Trophoblast cell (in vitro differentiated cells and primary cell): ENCODE measurements around the gene EXOSC7.

ENCODE experiments used
- DNase-seq, 2 donors: peaks; one replicate each; pipeline ENCODE4 v3.0.0-alpha.2; 2016
- H2AFZ ChIP-seq: 2 replicates; pipeline ENCODE4 v1.6.1; 2013; ENCODE audit warnings: low read length, moderate library complexity, mild to moderate bottlenecking; ENCODE audit not compliant: insufficient read depth, poor library complexity
- H2AK5ac ChIP-seq: 2 replicates; pipeline ENCODE4 v1.6.1; 2013; ENCODE audit warnings: mild to moderate bottlenecking, low read length
- H2BK120ac ChIP-seq: 2 replicates; pipeline ENCODE4 v1.6.1; 2013; ENCODE audit warnings: low read length, mild to moderate bottlenecking, moderate library complexity; ENCODE audit not compliant: insufficient read depth, poor library complexity
- H2BK12ac ChIP-seq: 2 replicates; pipeline ENCODE4 v1.6.1; 2013; ENCODE audit warnings: mild to moderate bottlenecking, low read length, moderate library complexity
- H2BK5ac ChIP-seq: 2 replicates; pipeline ENCODE4 v1.6.1; 2013; ENCODE audit warnings: low read length, low read depth, moderate library complexity, mild to moderate bottlenecking; ENCODE audit not compliant: poor library complexity
- H3K14ac ChIP-seq: 2 replicates; pipeline ENCODE4 v1.6.1; 2013; ENCODE audit warnings: mild to moderate bottlenecking, low read length
- H3K18ac ChIP-seq: 2 replicates; pipeline ENCODE4 v1.6.1; 2013; ENCODE audit warnings: mild to moderate bottlenecking, low read length
- H3K23ac ChIP-seq: 2 replicates; pipeline ENCODE4 v1.6.1; 2013; ENCODE audit warnings: low read length
- H3K27ac ChIP-seq: 2 replicates; pipeline ENCODE4 v1.5.1; 2013; ENCODE audit warnings: low read depth, mild to moderate bottlenecking, inconsistent platforms, low read length, moderate library complexity
- H3K27me3 ChIP-seq: 2 replicates; pipeline ENCODE4 v1.6.1; 2013; ENCODE audit warnings: inconsistent platforms, mild to moderate bottlenecking, low read length, moderate library complexity; ENCODE audit not compliant: insufficient read depth
- H3K36me3 ChIP-seq, 2 experiments: 1 replicate in 1 of 2; 2 replicates in 1 of 2; pipeline ENCODE4 v1.6.1; 2013; ENCODE audit warnings: low read length in 2 of 2, mild to moderate bottlenecking in 2 of 2, moderate library complexity in 1 of 2; ENCODE audit not compliant: insufficient read depth in 2 of 2, control insufficient read depth in 1 of 2
- H3K4ac ChIP-seq: 2 replicates; pipeline ENCODE4 v1.6.1; 2013; ENCODE audit warnings: low read depth, mild to moderate bottlenecking, low read length, moderate library complexity
- H3K4me1 ChIP-seq, 2 experiments: 1 replicate in 1 of 2; 2 replicates in 1 of 2; pipeline ENCODE4 v1.6.1; 2013; ENCODE audit warnings: low read length in 2 of 2, mild to moderate bottlenecking in 2 of 2, moderate library complexity in 1 of 2; ENCODE audit not compliant: insufficient read depth in 2 of 2, control insufficient read depth in 1 of 2
- H3K4me2 ChIP-seq: 2 replicates; pipeline ENCODE4 v1.6.1; 2013; ENCODE audit warnings: inconsistent platforms, mild to moderate bottlenecking, low read length, moderate library complexity
- H3K4me3 ChIP-seq: 2 replicates; pipeline ENCODE4 v1.5.1; 2013; ENCODE audit warnings: mild to moderate bottlenecking, low read depth, low read length, inconsistent platforms
- H3K79me1 ChIP-seq: one replicate; pipeline ENCODE4 v1.6.1; 2013; ENCODE audit warnings: low read length
- H3K79me2 ChIP-seq: 2 replicates; pipeline ENCODE4 v1.6.1; 2013; ENCODE audit warnings: low read length, mild to moderate bottlenecking; ENCODE audit not compliant: control insufficient read depth, insufficient read depth, poor library complexity
- H3K9ac ChIP-seq: 2 replicates; pipeline ENCODE4 v1.6.1; 2013; ENCODE audit warnings: mild to moderate bottlenecking, low read length
- H3K9me3 ChIP-seq: 2 replicates; pipeline ENCODE4 v1.6.1; 2013; ENCODE audit warnings: low read depth, mild to moderate bottlenecking, control low read depth, inconsistent platforms, low read length; ENCODE audit not compliant: insufficient read depth
- H4K12ac ChIP-seq: 2 replicates; pipeline ENCODE4 v1.6.1; 2013; ENCODE audit warnings: low read depth, mild to moderate bottlenecking, low read length, moderate library complexity
- H4K8ac ChIP-seq: 2 replicates; pipeline ENCODE4 v1.6.1; 2013; ENCODE audit warnings: low read depth, mild to moderate bottlenecking, low read length, moderate library complexity
- H4K91ac ChIP-seq: one replicate; pipeline ENCODE4 v1.6.1; 2013; ENCODE audit warnings: low read depth, mild to moderate bottlenecking, low read length, moderate library complexity
- WGBS: extraction: QIAGEN DNeasy Blood & Tissue Kit; methylation state at CpG from one replicate; pipeline ENCODE4 v1.1.7; 2013; ENCODE audit warnings: missing lambda C conversion rate; ENCODE audit not compliant: insufficient read length, insufficient coverage; ENCODE audit errors: extremely low coverage; 5-methylcytosine and 5-hydroxymethylcytosine counted together

Gene EXOSC7

DNA sequence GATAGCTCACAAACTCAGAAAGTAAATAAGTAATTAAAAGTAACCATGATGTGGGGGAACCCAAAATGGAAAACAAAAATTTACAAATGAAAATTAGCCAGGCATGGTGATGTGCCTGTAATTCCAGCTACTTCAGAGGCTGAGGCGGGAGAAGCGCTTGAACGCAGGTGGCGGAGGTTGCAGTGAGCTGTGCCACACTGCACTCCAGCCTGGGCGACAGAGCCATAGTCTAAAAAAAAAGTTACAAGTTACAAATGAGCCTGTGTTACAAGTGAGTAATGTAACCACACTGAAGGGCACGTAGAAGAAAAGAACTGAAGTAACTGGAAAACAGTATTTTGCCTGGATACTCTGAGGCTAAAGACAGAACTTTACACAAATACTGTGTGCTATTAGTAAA, 11.3 kb downstream of the EXOSC7 start:
- peaks cover 0 to 5% of the 10 kb centered on the region in 2 experiments for H3K4me1 ChIP-seq
- no peak overlapping the region for H2BK12ac ChIP-seq
- DNase-seq: no peak
- H2BK120ac ChIP-seq: no peak overlapping the region
- H3K23ac ChIP-seq: no peak overlapping the region
- no peak overlapping the region for H3K4me2 ChIP-seq
- no peak overlapping the region for H3K14ac ChIP-seq
- H3K27me3 ChIP-seq: no peaks in the 10 kb centered on the region
- H3K79me2 ChIP-seq: no peaks in the 10 kb centered on the region
- H4K8ac ChIP-seq: no peak overlapping the region
- H3K4ac ChIP-seq: no peak overlapping the region
- peaks cover 8 to 17% of the 10 kb centered on the region in 2 experiments for H3K36me3 ChIP-seq
- no peak overlapping the region for H3K4me3 ChIP-seq
- H4K91ac ChIP-seq: no peak overlapping the region
- no peak overlapping the region for H2AK5ac ChIP-seq
- H3K27ac ChIP-seq: no peak overlapping the region
- H3K9me3 ChIP-seq: no peaks in the 10 kb centered on the region
- no peak overlapping the region for H3K18ac ChIP-seq
- WGBS: no CpG with 5 or more reads among the region's 6 CpGs
- no peak overlapping the region for H4K12ac ChIP-seq
- no peak overlapping the region for H2AFZ ChIP-seq
- no peak overlapping the region for H3K9ac ChIP-seq
- no peaks in the 10 kb centered on the region for H3K79me1 ChIP-seq
- H2BK5ac ChIP-seq: no peak overlapping the region

DNA sequence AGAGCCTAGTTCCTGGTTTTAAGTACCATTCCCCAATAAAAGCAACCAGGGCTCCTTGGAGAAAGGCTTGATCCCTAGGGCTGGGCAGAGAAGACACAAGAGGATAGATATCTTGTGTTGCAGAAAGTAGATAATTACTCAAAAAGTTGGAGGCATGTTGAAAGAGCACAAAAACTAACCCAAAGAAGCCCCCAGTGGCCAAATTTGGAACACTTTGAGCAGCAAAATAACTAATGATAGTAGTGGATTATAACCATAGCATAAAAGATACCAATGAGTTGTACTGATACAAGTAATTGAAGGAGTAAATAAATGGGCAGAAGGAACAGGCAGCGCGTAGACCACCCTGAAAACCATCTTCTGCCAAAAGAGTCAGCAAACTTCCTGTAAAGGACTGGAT, 12.0 kb downstream of the EXOSC7 start:
- Histone ChIP-seq H2BK120ac (no peak overlapping the region), H4K8ac (no peak overlapping the region), H3K4ac (no peak overlapping the region), H3K79me2 (no peaks in the 10 kb centered on the region), H3K14ac (no peak overlapping the region), H4K12ac (no peak overlapping the region), H3K27me3 (no peaks in the 10 kb centered on the region), H4K91ac (no peak overlapping the region), H3K4me3 (no peak overlapping the region), H3K27ac (no peak overlapping the region), H2AFZ (no peak overlapping the region), H3K36me3 (peaks cover 8 to 17% of the 10 kb centered on the region in 2 experiments), H3K23ac (no peak overlapping the region), H3K79me1 (no peaks in the 10 kb centered on the region), H3K18ac (no peak overlapping the region), H3K4me1 (peaks cover under 1 to 7% of the 10 kb centered on the region in 2 experiments), H3K4me2 (no peak overlapping the region), H2BK12ac (no peak overlapping the region), H3K9ac (no peak overlapping the region), H3K9me3 (no peaks in the 10 kb centered on the region), H2AK5ac (no peak overlapping the region), H2BK5ac (no peak overlapping the region)
- WGBS: no CpG with 5 or more reads among the region's 2 CpGs
- peak in 1 of 2 donors; percentile 38 for DNase-seq

DNA sequence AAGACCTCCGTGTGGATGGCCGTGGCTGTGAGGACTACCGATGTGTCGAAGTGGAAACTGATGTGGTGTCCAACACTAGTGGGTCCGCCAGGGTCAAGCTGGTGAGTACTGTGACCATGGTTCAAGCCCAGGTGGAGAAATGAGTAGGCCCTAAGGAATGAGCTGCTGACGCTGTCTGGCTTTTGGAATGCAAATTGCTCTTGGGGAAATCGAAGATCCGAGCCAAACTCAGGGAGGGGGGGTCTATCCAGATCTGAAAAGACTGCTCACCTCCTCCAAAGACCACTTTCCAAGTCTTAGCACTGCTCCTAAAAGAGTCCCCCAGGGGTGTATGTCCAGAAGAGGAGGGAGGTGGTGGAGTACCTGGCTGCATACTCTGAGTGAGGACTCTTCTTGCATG, 13.1 kb downstream of the EXOSC7 start:
- Histone ChIP-seq H2AK5ac (no peak overlapping the region), H3K4me2 (no peak overlapping the region), H3K79me1 (no peaks in the 10 kb centered on the region), H2BK120ac (no peak overlapping the region), H4K8ac (no peak overlapping the region), H4K12ac (no peak overlapping the region), H3K36me3 (peaks cover 8 to 17% of the 10 kb centered on the region in 2 experiments), H2BK5ac (no peak overlapping the region), H3K9ac (no peak overlapping the region), H4K91ac (no peak overlapping the region), H3K79me2 (no peaks in the 10 kb centered on the region), H3K27me3 (no peaks in the 10 kb centered on the region), H2BK12ac (no peak overlapping the region), H3K9me3 (no peaks in the 10 kb centered on the region), H3K14ac (no peak overlapping the region), H3K4ac (no peak overlapping the region), H3K23ac (no peak overlapping the region), H3K4me3 (no peak overlapping the region), H3K18ac (no peak overlapping the region), H3K4me1 (peaks cover 4 to 11% of the 10 kb centered on the region in 2 experiments), H2AFZ (no peak overlapping the region), H3K27ac (no peak overlapping the region)
- peak in 1 of 2 donors; percentile 46 for DNase-seq
- no CpG with 5 or more reads among the region's 8 CpGs for WGBS

DNA sequence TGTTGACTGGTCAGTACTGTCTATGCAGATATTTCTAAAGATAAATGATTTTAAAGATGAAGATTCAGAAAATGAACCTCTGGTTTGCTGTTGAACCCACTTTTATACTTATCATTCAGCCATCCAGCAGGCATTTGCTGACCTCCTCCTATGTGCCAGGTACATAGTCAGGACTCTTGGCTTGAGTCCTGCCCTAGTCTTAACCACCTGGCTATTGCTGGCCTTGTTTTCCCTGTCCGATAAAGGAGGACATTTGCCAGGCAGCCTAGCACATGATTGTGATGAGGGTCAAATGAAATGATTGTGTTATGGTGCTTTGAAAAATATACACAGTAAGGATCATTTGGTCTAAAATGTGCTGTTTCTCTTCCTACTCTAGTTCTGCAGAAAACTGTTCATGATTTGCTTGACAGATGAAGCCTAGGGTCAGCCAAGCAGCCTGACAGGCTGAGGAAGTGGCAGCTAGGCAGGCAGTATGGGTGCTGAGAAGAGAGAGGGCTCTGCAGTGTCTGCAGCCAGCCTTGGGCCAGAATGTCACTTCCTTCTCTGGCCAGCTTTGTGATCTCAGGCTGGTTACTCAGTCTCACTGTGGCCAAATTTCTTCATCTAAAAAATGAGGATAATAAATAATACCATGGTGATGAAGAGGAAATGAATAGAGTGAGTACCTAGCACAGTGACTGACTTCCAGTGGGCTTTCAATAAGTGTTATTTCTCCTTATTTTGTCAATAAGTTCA, 13.8 kb downstream of the EXOSC7 start:
- Histone ChIP-seq H3K18ac (no peak overlapping the region), H2AFZ (no peak overlapping the region), H3K79me2 (no peaks in the 10 kb centered on the region), H3K4ac (no peak overlapping the region), H4K8ac (no peak overlapping the region), H4K91ac (no peak overlapping the region), H3K4me2 (no peak overlapping the region), H3K14ac (no peak overlapping the region), H3K27me3 (no peaks in the 10 kb centered on the region), H3K9me3 (no peaks in the 10 kb centered on the region), H2BK12ac (no peak overlapping the region), H3K79me1 (no peaks in the 10 kb centered on the region), H3K4me3 (no peak overlapping the region), H2BK5ac (no peak overlapping the region), H2AK5ac (no peak overlapping the region), H3K4me1 (peaks cover 6 to 11% of the 10 kb centered on the region in 2 experiments), H3K23ac (no peak overlapping the region), H4K12ac (no peak overlapping the region), H3K27ac (no peak overlapping the region), H2BK120ac (no peak overlapping the region), H3K9ac (no peak overlapping the region), H3K36me3 (peaks cover 8 to 17% of the 10 kb centered on the region in 2 experiments)
- no peak for DNase-seq
- no CpG with 5 or more reads among the region's 1 CpG for WGBS
